Stimulated activated CD4-positive, alpha-beta T cell treated with anti-CD3 and anti-CD28 coated beads, Interleukin-1b, Interleukin-23, amount 100 ng/mL, for 48 hours (primary cell): ENCODE data around the gene UBE2S.

ENCODE experiments used
- DNase-seq: peaks from one replicate; pipeline ENCODE4 v3.0.0-alpha.2; 2020

UBE2S gene

GRCh38 chr19:55358943-55359908 is 48.4 kb downstream of the UBE2S start:
- no peak for DNase-seq

DNA sequence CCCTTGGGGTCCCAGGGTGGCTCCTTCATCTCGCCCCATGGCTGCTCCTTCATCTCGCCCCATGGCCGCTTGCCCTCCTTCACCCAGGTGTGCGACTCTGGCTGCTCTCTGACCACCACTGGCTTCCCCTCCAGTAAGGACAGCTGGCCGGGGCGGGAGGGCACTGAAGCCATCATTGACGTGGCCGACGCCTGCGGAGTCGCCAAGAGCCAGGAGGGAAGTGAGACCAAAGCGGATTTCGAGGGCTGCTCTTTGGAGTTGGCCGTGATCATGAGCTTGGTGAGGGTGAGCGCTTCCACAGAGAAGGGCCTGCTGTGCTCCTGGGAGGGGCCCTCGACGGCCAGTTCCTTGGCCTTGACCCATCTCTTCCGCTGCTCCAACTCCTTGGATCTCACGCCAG is 49.1 kb downstream of the UBE2S start:
- DNase-seq: no peak

DNA sequence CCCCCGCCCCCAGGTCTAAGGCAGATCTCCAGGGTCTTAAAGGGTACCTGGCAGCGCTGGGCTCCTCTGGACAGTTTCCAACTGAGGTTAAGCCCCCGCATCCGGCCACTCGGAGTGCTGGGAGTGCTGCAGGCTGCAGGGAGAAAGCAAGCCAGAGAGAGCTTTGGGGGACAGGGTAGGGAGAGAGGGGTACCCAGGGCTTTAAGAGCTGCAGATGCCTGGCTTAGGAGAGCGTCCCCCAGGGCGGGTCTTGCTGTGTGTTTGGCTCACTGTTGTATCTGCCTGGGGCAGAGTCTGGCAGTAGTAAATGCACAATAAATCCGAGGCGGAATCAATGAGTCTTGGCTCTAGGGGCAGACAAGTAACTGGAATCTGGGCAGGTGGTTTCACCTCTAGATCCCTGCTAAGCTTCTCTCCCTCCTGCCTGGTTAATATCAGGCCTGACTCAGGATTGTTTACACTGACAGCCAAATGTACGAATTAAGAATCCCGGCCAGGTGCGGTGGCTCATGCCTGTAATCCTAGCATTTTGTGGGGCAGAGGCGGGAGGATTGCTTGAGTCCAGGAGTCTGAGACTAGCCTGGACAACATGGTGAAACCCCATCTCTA is 52.3 kb downstream of the UBE2S start:
- no peak for DNase-seq

- DNase-seq: no peak
Observed at GRCh38 chr19:55354698-55355212, 52.8 kb downstream of the UBE2S start, which contains the start of gene COX6B2. Gene COX6B2 (minus strand): TSS chr19:55354719. CDS start chr19:55354521, 198 bp downstream.

- peak; percentile 56 for DNase-seq
Observed at GRCh38 chr19:55353803-55354697, 53.5 kb downstream of the UBE2S start.

DNA sequence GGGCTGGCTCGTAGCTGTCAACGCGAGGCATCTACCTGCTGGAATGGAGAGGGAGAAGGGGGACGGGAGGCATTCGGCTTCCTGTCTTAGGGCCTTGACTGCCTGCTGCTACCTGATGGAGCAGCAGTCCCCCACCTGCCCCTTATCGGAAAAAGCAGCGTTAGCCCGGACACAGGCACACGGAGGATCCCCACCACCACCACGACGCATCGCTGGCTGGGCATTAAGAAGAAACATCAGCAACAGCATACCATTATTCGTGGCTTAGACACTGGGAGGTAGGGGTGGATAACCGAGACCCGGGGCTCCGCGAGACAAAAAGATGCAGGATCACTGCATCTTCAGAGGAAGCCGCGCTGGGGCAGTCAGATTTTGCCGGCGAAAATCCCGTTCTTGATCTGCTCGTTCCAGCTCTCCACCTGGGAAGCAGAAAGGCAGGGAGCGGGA is 54.2 kb downstream of the UBE2S start:
- DNase-seq: no peak

GRCh38 chr19:55352549-55353145 is 54.9 kb downstream of the UBE2S start:
- no peak for DNase-seq

DNA sequence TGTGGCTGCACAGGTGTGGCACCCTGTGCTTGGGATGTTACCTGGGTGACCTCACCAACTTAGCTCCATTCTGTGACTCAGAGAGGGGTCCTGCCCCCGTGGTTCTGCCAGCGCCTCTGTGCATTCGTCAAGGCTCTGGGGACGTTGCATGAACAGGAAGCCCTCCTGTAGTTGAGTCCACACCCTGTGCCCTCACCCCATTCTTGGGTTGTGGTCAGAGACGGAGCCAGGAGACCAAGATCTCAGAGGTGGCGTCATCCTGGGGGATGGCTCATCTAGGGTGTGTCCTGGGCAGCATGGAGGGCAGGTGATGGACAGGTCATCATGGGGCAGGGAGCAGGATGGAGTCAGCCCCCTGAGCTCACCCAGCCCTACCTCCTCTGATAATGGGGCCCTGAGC is 55.5 kb downstream of the UBE2S start:
- no peak for DNase-seq

GRCh38 chr19:55350620-55351315 is 56.8 kb downstream of the UBE2S start:
- DNase-seq: no peak
